IPS-18a (cell line): ENCODE data around the gene ENG.
A peak's percentile ranks its signal among the peaks of the same experiment; 100 is the strongest.
"Not testable (repeated sequence)": the region's sequence is repeated elsewhere in the genome, so short reads cannot be mapped to it uniquely, and the experiment has no call there.

Experiments used
- H3K27ac ChIP-seq: one replicate; pipeline ENCODE4 v1.5.1; 2013; ENCODE audit warnings: low read length
- H3K27me3 ChIP-seq: one replicate; pipeline ENCODE4 v1.6.1; 2013; ENCODE audit warnings: mild to moderate bottlenecking, low read length; ENCODE audit not compliant: control insufficient read depth, insufficient read depth
- H3K36me3 ChIP-seq: one replicate; pipeline ENCODE4 v1.6.1; 2013; ENCODE audit warnings: low read depth, low read length; ENCODE audit not compliant: control insufficient read depth
- H3K4me1 ChIP-seq: one replicate; pipeline ENCODE4 v1.6.1; 2013; ENCODE audit warnings: low read depth, low read length; ENCODE audit not compliant: control insufficient read depth
- H3K4me3 ChIP-seq: one replicate; pipeline ENCODE4 v1.5.1; 2013; ENCODE audit warnings: low read length
- H3K9ac ChIP-seq: one replicate; pipeline ENCODE4 v1.6.1; 2013; ENCODE audit warnings: mild to moderate bottlenecking, low read length, moderate library complexity
- H3K9me3 ChIP-seq: one replicate; pipeline ENCODE4 v1.6.1; 2013; ENCODE audit warnings: low read depth, low read length; ENCODE audit not compliant: control insufficient read depth

The ENG gene

GRCh38 chr9:127876764-127877562 lies 22.5 kb upstream of the ENG start:
- Histone ChIP-seq H3K4me1 (no peaks in the 10 kb centered on the region), H3K9ac (peak overlapping the region; percentile 12), H3K36me3 (no peaks in the 10 kb centered on the region), H3K27ac (no peak overlapping the region), H3K9me3 (no peaks in the 10 kb centered on the region), H3K27me3 (peaks cover 5% of the 10 kb centered on the region), H3K4me3 (peak overlapping the region; percentile 72)

- Histone ChIP-seq H3K27me3 (peaks cover 5% of the 10 kb centered on the region), H3K9me3 (no peaks in the 10 kb centered on the region), H3K4me3 (no peak overlapping the region), H3K36me3 (no peaks in the 10 kb centered on the region), H3K27ac (no peak overlapping the region), H3K4me1 (no peaks in the 10 kb centered on the region), H3K9ac (no peak overlapping the region)
Observed at GRCh38 chr9:127876026-127876763, 21.7 kb upstream of the ENG start.

GRCh38 chr9:127875306-127875966 lies 21.0 kb upstream of the ENG start:
- Histone ChIP-seq H3K9me3 (no peaks in the 10 kb centered on the region), H3K9ac (no peak overlapping the region), H3K4me1 (no peaks in the 10 kb centered on the region), H3K27ac (no peak overlapping the region), H3K4me3 (no peak overlapping the region), H3K36me3 (no peaks in the 10 kb centered on the region), H3K27me3 (peaks cover 5% of the 10 kb centered on the region)

DNA sequence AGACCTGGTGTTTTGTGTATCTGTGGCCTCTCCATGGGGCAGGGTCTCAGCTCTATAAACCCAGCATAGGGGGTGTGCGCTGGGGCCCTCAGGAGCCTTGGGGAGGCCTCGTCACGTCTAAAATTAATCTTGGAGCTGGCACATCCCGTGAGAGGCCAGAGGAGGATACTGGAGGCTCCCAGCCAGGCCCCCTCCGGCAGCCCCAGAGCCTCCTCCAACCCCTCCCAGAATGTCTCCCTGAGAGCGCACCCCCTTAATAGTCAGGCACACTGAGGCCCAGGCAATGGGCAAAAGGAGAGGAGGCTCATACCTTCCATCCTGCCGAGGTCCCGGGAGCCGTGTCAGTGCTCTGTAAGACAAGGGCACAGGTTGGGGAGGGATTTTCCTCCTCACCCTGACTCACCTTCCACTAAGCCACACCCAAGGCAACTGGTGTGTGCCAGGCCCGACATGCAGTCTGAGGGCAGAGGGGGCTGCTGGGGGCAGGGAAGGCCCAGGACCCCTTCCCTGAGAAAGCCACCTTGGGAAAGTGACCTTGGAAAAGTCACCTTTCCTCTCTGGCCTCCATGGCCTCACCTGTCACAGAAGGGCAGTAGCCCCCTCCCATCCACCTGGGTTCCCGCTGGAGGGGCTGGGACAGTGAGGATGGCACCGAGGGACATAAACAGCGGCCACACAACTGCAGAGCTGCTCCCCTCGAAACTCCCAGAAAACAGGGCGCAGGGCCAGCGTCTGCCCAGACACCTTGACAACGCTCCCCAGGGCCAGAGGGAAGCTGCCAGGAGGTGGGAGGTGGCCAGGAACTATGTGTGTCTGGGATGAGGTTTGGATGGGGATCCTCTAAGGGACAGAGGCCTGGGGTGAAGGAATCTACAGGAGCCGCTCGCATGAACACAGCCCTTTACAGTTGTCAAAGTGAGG lies 20.1 kb upstream of the ENG start:
- no peaks in the 10 kb centered on the region for H3K9me3 ChIP-seq
- H3K27me3 ChIP-seq: peaks cover 5% of the 10 kb centered on the region
- H3K9ac ChIP-seq: no peak overlapping the region
- H3K27ac ChIP-seq: no peak overlapping the region
- no peak overlapping the region for H3K4me3 ChIP-seq
- H3K4me1 ChIP-seq: no peaks in the 10 kb centered on the region
- no peaks in the 10 kb centered on the region for H3K36me3 ChIP-seq

- Histone ChIP-seq H3K27ac (no peak overlapping the region), H3K4me1 (no peaks in the 10 kb centered on the region), H3K4me3 (no peak overlapping the region), H3K27me3 (peaks cover 5% of the 10 kb centered on the region), H3K9me3 (no peaks in the 10 kb centered on the region), H3K9ac (no peak overlapping the region), H3K36me3 (no peaks in the 10 kb centered on the region)
Observed at GRCh38 chr9:127873886-127874285, 19.4 kb upstream of the ENG start.

DNA sequence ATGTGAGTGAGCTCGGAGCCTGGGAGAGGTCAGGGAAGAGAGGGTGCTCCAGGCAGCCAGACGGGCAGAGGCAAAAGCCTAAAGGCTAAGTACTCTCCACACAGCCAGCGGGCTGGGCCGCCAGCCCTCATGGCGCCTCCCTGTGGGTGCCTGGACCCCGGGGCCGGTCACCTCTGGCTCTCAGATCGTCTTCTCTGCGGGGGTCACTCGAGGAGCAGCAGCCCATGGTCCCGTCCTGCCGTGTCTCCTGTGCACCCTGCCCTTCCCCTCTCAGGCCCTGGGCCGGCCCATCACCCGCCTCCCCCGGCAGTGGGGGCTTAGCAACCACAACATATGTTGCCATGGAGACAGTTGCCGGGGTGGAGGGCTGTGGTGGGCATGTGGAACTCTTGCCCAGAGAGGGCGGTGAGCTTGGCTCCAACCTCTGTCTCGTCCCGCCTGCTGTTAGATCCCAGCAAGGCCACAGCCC lies 18.8 kb upstream of the ENG start:
- H3K4me1 ChIP-seq: no peaks in the 10 kb centered on the region
- H3K27ac ChIP-seq: no peak overlapping the region
- peaks cover under 1% of the 10 kb centered on the region for H3K27me3 ChIP-seq
- no peak overlapping the region for H3K9ac ChIP-seq
- no peaks in the 10 kb centered on the region for H3K36me3 ChIP-seq
- H3K9me3 ChIP-seq: no peaks in the 10 kb centered on the region
- no peak overlapping the region for H3K4me3 ChIP-seq

DNA sequence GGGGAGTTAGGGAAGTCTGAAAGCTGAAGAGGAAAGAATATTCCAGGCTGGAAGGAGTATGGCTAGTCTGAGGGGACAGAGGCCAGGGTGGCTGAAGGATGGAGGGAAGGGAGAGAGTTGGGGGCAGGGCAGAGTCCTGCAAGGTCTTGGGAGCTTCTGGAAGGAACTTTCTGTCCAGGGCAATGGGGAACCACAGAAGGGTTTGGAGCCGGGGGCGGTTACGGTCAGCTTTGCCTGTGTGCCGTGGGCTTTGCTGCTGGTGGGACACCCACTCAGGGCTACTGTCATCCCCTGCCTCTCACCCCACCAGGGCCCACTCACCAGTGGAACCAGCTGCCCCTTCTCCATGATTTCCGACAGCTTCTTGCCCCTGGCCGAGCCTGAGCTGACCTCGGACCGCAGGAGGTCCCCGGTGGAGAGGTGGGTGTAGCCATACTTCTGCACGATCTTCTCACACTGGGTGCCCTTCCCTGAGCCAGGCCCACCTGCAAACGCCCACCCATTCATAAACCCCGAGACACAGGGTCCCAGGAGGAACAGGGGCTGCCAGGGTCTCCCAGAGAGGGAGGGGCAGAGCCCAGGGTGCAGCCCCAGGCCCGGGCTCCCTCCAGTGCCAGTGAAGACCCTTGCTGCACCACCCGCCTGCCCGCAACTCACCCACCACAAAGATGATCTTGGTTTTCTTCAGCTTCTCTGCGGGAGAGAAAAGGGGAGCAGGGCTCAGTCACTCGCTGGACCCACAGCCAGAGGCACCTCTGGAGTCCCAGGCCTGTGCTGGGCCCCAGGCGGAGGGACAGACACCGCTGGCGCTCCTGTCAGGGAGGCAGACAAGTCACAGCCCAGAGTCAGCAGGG lies 18.1 kb upstream of the ENG start:
- Histone ChIP-seq H3K9ac (no peak overlapping the region), H3K27ac (no peak overlapping the region), H3K9me3 (no peaks in the 10 kb centered on the region), H3K4me3 (no peak overlapping the region), H3K36me3 (no peaks in the 10 kb centered on the region), H3K27me3 (no peaks in the 10 kb centered on the region), H3K4me1 (no peaks in the 10 kb centered on the region)

- Histone ChIP-seq H3K4me1 (no peaks in the 10 kb centered on the region), H3K4me3 (no peak overlapping the region), H3K27ac (no peak overlapping the region), H3K9me3 (no peaks in the 10 kb centered on the region), H3K27me3 (no peaks in the 10 kb centered on the region), H3K36me3 (no peaks in the 10 kb centered on the region), H3K9ac (no peak overlapping the region)
Observed at GRCh38 chr9:127871531-127871930, 17.1 kb upstream of the ENG start.

DNA sequence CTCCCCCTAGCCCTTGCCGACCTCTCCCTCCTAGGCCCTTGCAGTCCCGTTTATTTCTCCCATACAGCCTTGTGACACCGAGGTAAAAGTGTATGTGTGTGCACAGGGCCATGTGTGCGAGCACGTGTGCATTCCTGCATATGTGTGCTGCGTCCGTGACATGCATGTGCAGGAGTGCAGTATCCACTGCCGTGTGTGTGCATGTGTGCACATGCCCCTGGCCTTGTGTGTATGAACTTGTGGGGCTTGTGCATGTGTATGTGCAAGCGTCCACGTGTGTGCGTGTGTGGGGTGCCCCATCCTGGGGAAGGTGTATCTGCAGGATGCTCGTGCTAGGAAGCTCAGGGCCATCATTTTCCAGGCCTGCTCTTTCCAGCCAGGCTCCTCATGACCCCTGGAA lies 16.4 kb upstream of the ENG start:
- H3K36me3 ChIP-seq: no peaks in the 10 kb centered on the region
- H3K27me3 ChIP-seq: no peaks in the 10 kb centered on the region
- H3K27ac ChIP-seq: no peak overlapping the region
- no peaks in the 10 kb centered on the region for H3K4me1 ChIP-seq
- no peak overlapping the region for H3K9ac ChIP-seq
- no peaks in the 10 kb centered on the region for H3K9me3 ChIP-seq
- H3K4me3 ChIP-seq: no peak overlapping the region

- not testable (repeated sequence) for H3K4me3 ChIP-seq, H3K9me3 ChIP-seq, H3K27ac ChIP-seq, H3K4me1 ChIP-seq, H3K27me3 ChIP-seq, H3K36me3 ChIP-seq, H3K9ac ChIP-seq
Observed at GRCh38 chr9:127870153-127870491, 15.7 kb upstream of the ENG start.
